NB4 (cell line): ENCODE results near the gene HJV.

Experiments
- DNase-seq: peaks from one replicate; pipeline ENCODE4 v3.0.0; 2010; ENCODE audit warnings: low read depth
- H3K4me3 ChIP-seq: one replicate; pipeline ENCODE4 v1.5.1; 2011; ENCODE audit warnings: mild to moderate bottlenecking, low read depth, low read length, moderate library complexity
- MYC ChIP-seq: IDR thresholded peaks from 2 replicates; pipeline ENCODE4 v1.6.1; 2011; ENCODE audit warnings: low read depth, low read length
- POLR2A ChIP-seq: IDR thresholded peaks from 2 replicates; pipeline ENCODE4 v1.6.1; 2011; ENCODE audit warnings: mild to moderate bottlenecking; ENCODE audit not compliant: insufficient read length; ENCODE audit errors: extremely low read depth
- TF ChIP-seq, protein P1 (sequence below): IDR thresholded peaks from one replicate; pipeline ENCODE4 v1.5.1; 2012; ENCODE audit warnings: low read depth, low read length
- TF ChIP-seq, protein P2 (sequence below): IDR thresholded peaks from 2 replicates; pipeline ENCODE4 v1.6.1; 2011; ENCODE audit warnings: low read depth, low read length

The HJV gene

DNA sequence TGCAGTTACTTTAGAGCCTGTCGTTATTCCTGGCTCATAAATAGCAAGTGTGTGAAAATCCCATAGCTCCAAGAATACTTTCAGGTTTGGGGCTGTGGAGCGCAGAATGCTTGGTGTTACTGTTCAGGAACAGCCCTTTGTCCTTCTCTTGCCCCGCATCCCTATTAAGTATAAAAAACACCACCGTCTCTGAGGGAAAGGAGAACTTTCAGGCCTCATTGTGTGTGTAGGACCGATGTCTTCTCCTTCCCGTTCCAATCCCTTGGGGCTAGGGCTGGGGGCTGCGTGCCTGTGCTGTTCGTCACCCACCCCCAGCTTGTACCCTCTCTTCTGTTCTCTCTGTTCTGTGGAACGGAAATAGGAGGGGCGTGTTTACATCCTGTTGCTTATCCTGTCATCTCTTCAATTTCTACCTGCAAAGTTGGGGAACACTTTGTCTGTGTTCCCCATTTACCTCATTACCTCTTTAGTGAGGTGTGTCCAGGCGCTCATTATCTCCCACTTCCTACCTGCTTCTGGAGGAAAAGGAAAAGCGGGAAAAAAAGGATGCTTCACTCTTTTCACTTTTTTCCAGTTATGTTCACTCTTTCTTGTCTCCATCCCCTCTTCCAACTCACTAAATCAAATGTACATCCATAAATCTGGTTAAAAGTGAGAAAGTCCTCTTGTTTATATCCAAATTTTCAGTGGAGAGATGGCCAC, 24.4 kb downstream of the HJV start:
- DNase-seq: peak; percentile 87
- TF ChIP-seq POLR2A (peak; percentile 45), MYC (peak; percentile 64)
- TF ChIP-seq, protein P1, sequence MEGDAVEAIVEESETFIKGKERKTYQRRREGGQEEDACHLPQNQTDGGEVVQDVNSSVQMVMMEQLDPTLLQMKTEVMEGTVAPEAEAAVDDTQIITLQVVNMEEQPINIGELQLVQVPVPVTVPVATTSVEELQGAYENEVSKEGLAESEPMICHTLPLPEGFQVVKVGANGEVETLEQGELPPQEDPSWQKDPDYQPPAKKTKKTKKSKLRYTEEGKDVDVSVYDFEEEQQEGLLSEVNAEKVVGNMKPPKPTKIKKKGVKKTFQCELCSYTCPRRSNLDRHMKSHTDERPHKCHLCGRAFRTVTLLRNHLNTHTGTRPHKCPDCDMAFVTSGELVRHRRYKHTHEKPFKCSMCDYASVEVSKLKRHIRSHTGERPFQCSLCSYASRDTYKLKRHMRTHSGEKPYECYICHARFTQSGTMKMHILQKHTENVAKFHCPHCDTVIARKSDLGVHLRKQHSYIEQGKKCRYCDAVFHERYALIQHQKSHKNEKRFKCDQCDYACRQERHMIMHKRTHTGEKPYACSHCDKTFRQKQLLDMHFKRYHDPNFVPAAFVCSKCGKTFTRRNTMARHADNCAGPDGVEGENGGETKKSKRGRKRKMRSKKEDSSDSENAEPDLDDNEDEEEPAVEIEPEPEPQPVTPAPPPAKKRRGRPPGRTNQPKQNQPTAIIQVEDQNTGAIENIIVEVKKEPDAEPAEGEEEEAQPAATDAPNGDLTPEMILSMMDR: no peak
- TF ChIP-seq, protein P2, sequence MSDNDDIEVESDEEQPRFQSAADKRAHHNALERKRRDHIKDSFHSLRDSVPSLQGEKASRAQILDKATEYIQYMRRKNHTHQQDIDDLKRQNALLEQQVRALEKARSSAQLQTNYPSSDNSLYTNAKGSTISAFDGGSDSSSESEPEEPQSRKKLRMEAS: peak; percentile 52
- peak overlapping the region; percentile 99 for H3K4me3 ChIP-seq

DNA sequence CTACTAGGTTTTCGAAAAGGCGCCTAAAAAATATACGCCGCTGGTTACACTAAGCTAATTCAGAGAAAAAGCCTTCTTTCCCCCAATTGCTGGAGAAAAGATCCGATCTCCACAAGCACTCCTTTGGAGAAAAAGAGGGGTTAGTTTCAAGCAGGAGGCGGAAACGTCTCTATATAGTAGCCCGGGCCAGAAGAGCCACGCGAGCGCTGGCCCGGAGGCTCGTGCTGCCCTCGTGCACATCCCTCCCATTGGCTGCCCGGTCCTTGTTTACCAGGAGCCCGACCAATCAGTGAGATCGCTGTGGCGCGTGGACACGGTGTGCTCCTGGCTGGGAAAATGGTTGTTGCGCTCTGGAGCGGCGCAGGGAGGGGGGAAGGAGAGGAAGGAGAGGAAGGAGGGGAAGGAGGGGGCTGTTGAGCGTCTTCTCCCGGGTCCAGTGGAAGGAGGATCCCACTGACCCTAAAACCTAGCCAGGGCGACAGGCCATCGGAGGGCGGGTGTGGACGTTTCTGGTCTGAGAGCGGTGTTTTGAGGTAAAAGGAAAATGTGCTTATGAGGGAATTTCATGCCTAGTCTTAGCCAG, 25.0 kb downstream of the HJV start, which contains the start of gene TXNIP:
Gene TXNIP, minus strand, starts transcription at position 147 of the 583 bp plus-strand sequence. CDS start 313 bp downstream, outside the sequence.
- H3K4me3 ChIP-seq: peak within 1 kb of the TSS; percentile 99
- DNase-seq: peak; percentile 99
- TF ChIP-seq MYC: peak; percentile 81
- TF ChIP-seq, protein P1: no peak
- peak; percentile 95 for TF ChIP-seq POLR2A
- TF ChIP-seq, protein P2: peak; percentile 99

DNA sequence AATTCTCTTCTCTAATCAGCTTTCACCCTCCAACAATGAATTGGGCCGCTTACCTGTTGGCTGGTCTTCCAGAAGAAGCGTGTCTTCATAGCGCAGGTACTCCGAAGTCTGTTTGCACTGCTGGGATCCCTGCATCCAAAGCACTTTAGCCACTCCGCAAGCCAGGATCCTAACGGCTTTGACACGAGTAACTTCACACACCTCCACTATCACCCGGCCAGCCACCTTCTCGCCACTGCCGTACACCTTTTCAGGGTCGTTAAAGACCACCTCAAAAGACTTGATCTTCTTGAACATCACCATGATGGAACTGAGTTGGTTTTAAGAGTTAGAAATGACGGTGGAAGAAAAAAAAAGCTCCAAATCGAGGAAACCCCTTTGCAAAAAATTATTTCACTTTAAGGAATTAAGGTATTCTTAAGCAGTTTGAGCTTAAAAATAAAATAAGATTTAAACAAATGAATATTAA, 25.5 kb downstream of the HJV start:
- no peak for DNase-seq
- H3K4me3 ChIP-seq: peak overlapping the region; percentile 99
- no peak for TF ChIP-seq POLR2A
- TF ChIP-seq, protein P2: no peak
- TF ChIP-seq MYC: no peak
- TF ChIP-seq, protein P1: no peak

DNA sequence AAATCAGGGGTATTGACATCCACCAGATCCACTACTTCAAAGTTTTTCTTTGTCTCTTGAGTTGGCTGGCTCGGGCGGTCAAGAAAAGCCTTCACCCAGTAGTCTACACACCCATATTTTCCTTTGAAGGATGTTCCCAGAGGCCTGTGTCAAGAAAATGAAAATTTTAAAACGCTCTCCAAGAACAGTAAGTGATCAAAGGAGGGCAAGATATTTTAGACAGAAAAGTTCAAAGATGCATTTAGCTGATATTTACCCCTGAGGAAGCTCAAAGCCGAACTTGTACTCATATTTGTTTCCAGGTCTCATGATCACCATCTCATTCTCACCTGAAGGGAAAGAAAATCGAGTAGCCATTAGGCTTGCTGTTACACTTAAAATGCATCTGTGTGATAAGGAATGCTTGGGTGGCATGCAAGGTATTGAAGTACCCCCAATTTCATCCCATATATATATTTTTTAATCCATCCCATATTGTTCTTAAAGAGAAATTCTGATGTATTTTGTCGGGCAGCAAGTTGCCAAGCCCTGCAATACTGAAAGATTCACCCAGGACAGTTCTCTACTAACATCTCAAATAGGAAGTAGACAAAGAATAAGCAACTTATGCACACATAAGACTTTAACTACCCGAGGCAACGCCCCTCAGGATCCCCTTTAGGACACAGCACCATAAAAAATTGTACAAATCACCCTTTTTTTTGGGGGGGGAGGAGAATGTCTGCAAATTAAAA, 26.2 kb downstream of the HJV start:
- DNase-seq: peak; percentile 34
- TF ChIP-seq, protein P2: no peak
- TF ChIP-seq POLR2A (no peak), MYC (no peak)
- TF ChIP-seq, protein P1: no peak
- H3K4me3 ChIP-seq: peak overlapping the region; percentile 99

DNA sequence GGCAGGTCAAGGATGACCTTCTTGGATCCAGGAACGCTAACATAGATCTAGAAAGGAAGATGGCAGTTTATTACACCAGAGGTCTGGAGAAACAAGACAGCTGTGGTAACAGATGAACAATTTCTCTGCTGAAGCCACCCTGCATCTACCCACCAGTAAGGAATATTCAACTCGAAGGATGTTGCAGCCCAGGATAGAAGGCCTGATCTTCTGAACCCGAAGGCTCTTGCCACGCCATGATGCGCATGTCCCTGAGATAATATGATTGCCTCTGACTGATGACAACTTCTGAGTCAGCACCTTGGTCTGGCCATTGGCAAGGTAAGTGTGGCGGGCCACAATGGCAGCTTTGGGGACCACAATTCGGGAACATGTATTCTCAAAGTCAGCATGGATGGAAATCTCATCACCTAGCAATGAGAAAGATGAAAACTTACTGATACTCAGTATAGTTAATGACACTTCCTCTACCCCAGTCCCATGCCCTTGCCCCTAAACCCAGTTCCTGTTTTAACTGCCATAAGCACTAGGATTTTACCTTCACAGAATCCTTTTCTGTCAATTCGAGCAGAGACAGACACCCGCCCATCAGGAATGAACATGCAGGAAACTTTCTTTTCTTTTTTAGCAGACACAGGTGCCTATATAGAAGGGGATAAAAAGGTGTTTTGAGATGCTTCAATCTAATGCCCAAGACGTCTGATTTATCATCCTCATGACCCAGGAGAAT, 27.0 kb downstream of the HJV start:
- peak overlapping the region; percentile 99 for H3K4me3 ChIP-seq
- peak; percentile 44 for DNase-seq
- TF ChIP-seq POLR2A (no peak), MYC (no peak)
- TF ChIP-seq, protein P1: no peak
